IMR-90 (cell line): ENCODE data around the gene HEXD. TPM values are rescaled to one million over a fixed set of nuclear protein-coding genes. Genes with fewer than 3 reads are reported as not detected.

ENCODE experiments used
- ATAC-seq: fragments of 200-7000 bp; cut with Tn5 transposase; 2 replicates; pipeline ENCODE4 v1.9.1; 2020; ENCODE audit warnings: low read depth, mild to moderate bottlenecking, moderate library complexity
- BruUV-seq: library from RNA; stranded (reverse); fragments of 400-500 nt; replicated peaks from 2 replicates; lab custom pipeline; 2021; lab: Mats Ljungman, UMichigan
- CTCF ChIA-PET: fragments of 300-600 bp; formaldehyde crosslinking; extraction: SDS; loops from one replicate; lab custom pipeline; 2021; ENCODE audit warnings: antibody characterized with exemption; lab: Yijun Ruan, JAX
- POLR2A ChIA-PET: fragments of 300-600 bp; sonication (Branson Sonifier 250); formaldehyde crosslinking; loops from one replicate; lab custom pipeline; 2022; ENCODE audit warnings: antibody characterized with exemption; ENCODE audit not compliant: unreplicated experiment; lab: Charles Lee
- DNase-seq: peaks from one replicate; pipeline ENCODE4 v3.0.0; 2013
- H2AFZ ChIP-seq: replicated peaks from 2 replicates; pipeline ENCODE3; 2013; ENCODE audit warnings: low read length, mild to moderate bottlenecking; ENCODE audit not compliant: poor library complexity
- H2AK5ac ChIP-seq: 2 replicates; pipeline ENCODE4 v1.6.1; 2013; ENCODE audit warnings: low read depth, low read length, inconsistent platforms
- H2AK9ac ChIP-seq: replicated peaks from 2 replicates; pipeline ENCODE3; 2013; ENCODE audit warnings: mild to moderate bottlenecking, low read depth, low read length, moderate library complexity; ENCODE audit not compliant: poor library complexity
- H2BK120ac ChIP-seq: 2 replicates; pipeline ENCODE4 v1.6.1; 2013; ENCODE audit warnings: low read depth, low read length, inconsistent platforms
- H2BK15ac ChIP-seq: 3 replicates; pipeline ENCODE4 v1.6.1; 2013; ENCODE audit warnings: low read depth, low read length, inconsistent platforms
- H2BK20ac ChIP-seq: 2 replicates; pipeline ENCODE4 v1.6.1; 2013; ENCODE audit warnings: low read depth, mild to moderate bottlenecking, inconsistent platforms, low read length, moderate library complexity
- H2BK5ac ChIP-seq: 2 replicates; pipeline ENCODE4 v1.6.1; 2013; ENCODE audit warnings: mild to moderate bottlenecking, low read depth, low read length, inconsistent platforms; ENCODE audit not compliant: poor library complexity, severe bottlenecking
- H3K14ac ChIP-seq: replicated peaks from 2 replicates; pipeline ENCODE4 v1.6.1; 2013; ENCODE audit warnings: low read depth, low read length, inconsistent platforms
- H3K18ac ChIP-seq: 2 replicates; pipeline ENCODE4 v1.6.1; 2013; ENCODE audit warnings: low read depth, low read length, control low read depth
- H3K23ac ChIP-seq: 2 replicates; pipeline ENCODE4 v1.6.1; 2013; ENCODE audit warnings: low read depth, low read length, inconsistent platforms
- H3K27ac ChIP-seq: 2 replicates; pipeline ENCODE4 v1.5.1; 2013; ENCODE audit warnings: mild to moderate bottlenecking, control low read depth, low read length; ENCODE audit not compliant: insufficient read depth
- H3K27me3 ChIP-seq: 2 replicates; pipeline ENCODE4 v1.6.1; 2013; ENCODE audit warnings: low read length; ENCODE audit not compliant: control insufficient read depth, insufficient read depth
- H3K36me3 ChIP-seq: 2 replicates; pipeline ENCODE4 v1.6.1; 2013; ENCODE audit warnings: low read length, mixed read lengths; ENCODE audit not compliant: control insufficient read depth, insufficient read depth
- H3K4ac ChIP-seq: 2 replicates; pipeline ENCODE4 v1.6.1; 2013; ENCODE audit warnings: low read depth, low read length, inconsistent platforms
- H3K4me1 ChIP-seq: 2 replicates; pipeline ENCODE4 v1.6.1; 2013; ENCODE audit warnings: low read length, mixed read lengths; ENCODE audit not compliant: control insufficient read depth, insufficient read depth
- H3K4me2 ChIP-seq: 2 replicates; pipeline ENCODE4 v1.6.1; 2013; ENCODE audit warnings: low read depth, mild to moderate bottlenecking, control low read depth, low read length, moderate library complexity
- H3K4me3 ChIP-seq: 2 replicates; pipeline ENCODE4 v1.5.1; 2013; ENCODE audit warnings: low read depth, mild to moderate bottlenecking, control low read depth, low read length, moderate library complexity; ENCODE audit not compliant: insufficient read depth
- H3K56ac ChIP-seq: 2 replicates; pipeline ENCODE4 v1.6.1; 2013; ENCODE audit warnings: low read length, inconsistent platforms; ENCODE audit not compliant: insufficient read depth; ENCODE audit errors: extremely low read depth
- H3K79me1 ChIP-seq, 2 experiments: 2 replicates each; pipeline ENCODE4 v1.6.1; 2013; ENCODE audit warnings: low read length in 2 of 2, inconsistent platforms in 1 of 2, low read depth in 1 of 2
- H3K9ac ChIP-seq: 2 replicates; pipeline ENCODE4 v1.6.1; 2013; ENCODE audit warnings: low read depth, low read length, control low read depth
- H3K9me1 ChIP-seq: 2 replicates; pipeline ENCODE4 v1.6.1; 2013; ENCODE audit warnings: low read length, inconsistent platforms; ENCODE audit not compliant: insufficient read depth
- H3K9me3 ChIP-seq: 2 replicates; pipeline ENCODE4 v1.6.1; 2013; ENCODE audit warnings: low read length; ENCODE audit not compliant: control insufficient read depth, insufficient read depth
- H4K20me1 ChIP-seq: 2 replicates; pipeline ENCODE4 v1.6.1; 2013; ENCODE audit warnings: low read length, inconsistent platforms; ENCODE audit not compliant: insufficient read depth
- H4K5ac ChIP-seq: 2 replicates; pipeline ENCODE4 v1.6.1; 2013; ENCODE audit warnings: mild to moderate bottlenecking, low read depth, low read length, control low read depth
- H4K8ac ChIP-seq, 2 experiments: 2 replicates each; pipeline ENCODE4 v1.6.1; 2013; ENCODE audit warnings: low read depth in 2 of 2, low read length in 2 of 2, control low read depth in 1 of 2, inconsistent platforms in 1 of 2
- H4K91ac ChIP-seq: 2 replicates; pipeline ENCODE4 v1.6.1; 2013; ENCODE audit warnings: low read depth, low read length, inconsistent platforms; ENCODE audit not compliant: insufficient read depth
- MAZ ChIP-seq: IDR thresholded peaks from 2 replicates; pipeline ENCODE4 v1.6.1; 2012; ENCODE audit warnings: low read depth, mild to moderate bottlenecking, low read length, improper control_type of control experiment, moderate library complexity, borderline replicate concordance
- MXI1 ChIP-seq: IDR thresholded peaks from 2 replicates; pipeline ENCODE4 v1.6.1; 2012; ENCODE audit warnings: low read depth, mild to moderate bottlenecking, low read length, moderate library complexity, borderline replicate concordance
- RAD21 ChIP-seq: IDR thresholded peaks from 2 replicates; pipeline ENCODE4 v1.6.1; 2012; ENCODE audit warnings: low read length, improper control_type of control experiment
- RCOR1 ChIP-seq: IDR thresholded peaks from 2 replicates; pipeline ENCODE4 v1.6.1; 2012; ENCODE audit warnings: mild to moderate bottlenecking, low read length, improper control_type of control experiment; ENCODE audit not compliant: insufficient replicate concordance
- SMC3 ChIP-seq: fragments of 150-350 bp; IDR thresholded peaks from 2 replicates; pipeline ENCODE4 v1.6.1; 2016; ENCODE audit warnings: low read depth, mild to moderate bottlenecking, antibody characterized with exemption, low read length, moderate library complexity
- WGBS, 2 experiments: methylation state at CpG; one replicate each; pipeline versions ENCODE4 v1.1.5 to v1.1.7; 2013; ENCODE audit warnings: missing lambda C conversion rate in 2 of 2; ENCODE audit not compliant: insufficient read length in 1 of 2; ENCODE audit errors: extremely low coverage in 2 of 2; 5-methylcytosine and 5-hydroxymethylcytosine counted together
- dilution Hi-C: fragments of 300-500 bp; cut with HindIII; formaldehyde crosslinking; loops from one replicate; pipeline ENCODE4 v1.14.3; 2018; ENCODE audit warnings: low sequenced_read_pairs; ENCODE audit not compliant: unreplicated experiment
- in situ Hi-C: fragments of 300-500 bp; cut with MboI; formaldehyde crosslinking; loops from 3 replicates; pipeline ENCODE4 v1.14.3; 2019; ENCODE audit warnings: low sequenced_read_pairs, inconsistent platforms, mixed read lengths
- intact Hi-C: fragments of 100-400 bp; cut with micrococcal nuclease; formaldehyde crosslinking; loops from 2 replicates; pipeline ENCODE4 v1.10.0; 2022
- polyA plus RNA-seq, 3 experiments: library from polyadenylated mRNA; depleted of rRNA; stranded (reverse); fragments of >200 nt; gene quantifications; 2 replicates each; pipeline ENCODE4 v1.2.3, GENCODE V29; 2012; ENCODE audit warnings: low replicate concordance in 1 of 3
- total RNA-seq: library from RNA; depleted of rRNA; stranded (reverse); fragments of >200 nt; gene quantifications from 2 replicates; pipeline ENCODE4 v1.2.3, GENCODE V29; 2012

The HEXD gene
- total and polyA plus RNA-seq, 2 of the 4 experiments (the other 2 are of a cell fraction) = 3.8 to 9.5 TPM

GRCh38 chr17:82435103-82435502 lies 17.0 kb downstream of the HEXD start:
- peak; percentile 32 for DNase-seq
- intact Hi-C loops (no loop called here), in situ Hi-C loops (no loop called here), dilution Hi-C loops (no loop called here)
- Histone ChIP-seq H3K27ac (no peak overlapping the region), H3K9me3 (no peaks in the 10 kb centered on the region), H2AK9ac (peak overlapping the region; percentile 72), H3K9me1 (no peaks in the 10 kb centered on the region), H3K4me1 (peaks cover 3% of the 10 kb centered on the region), H3K14ac (no peak overlapping the region), H2BK120ac (no peak overlapping the region), H3K56ac (no peak overlapping the region), H4K91ac (no peak overlapping the region), H2BK15ac (no peak overlapping the region), H3K9ac (no peak overlapping the region), H4K5ac (no peak overlapping the region), H3K79me1 (no peaks in the 10 kb centered on the region), H3K36me3 (peaks cover 2% of the 10 kb centered on the region), H3K4ac (no peak overlapping the region), H2BK5ac (no peak overlapping the region), H2AFZ (no peak overlapping the region), H3K4me2 (no peak overlapping the region), H4K20me1 (no peaks in the 10 kb centered on the region), H3K4me3 (no peak overlapping the region), H3K27me3 (no peaks in the 10 kb centered on the region), H3K23ac (no peak overlapping the region), H2AK5ac (no peak overlapping the region), H3K18ac (no peak overlapping the region), H2BK20ac (no peak overlapping the region), H4K8ac (no peak overlapping the region)
- peak; percentile 66 for ATAC-seq
- BruUV-seq = no TSS peak
- 66% methylated on average over 6 of the region's 12 CpGs; no CpG with 5 or more reads in 1 of the 2 experiments for WGBS, 2 experiments
- CTCF ChIA-PET = no interaction called here
- TF ChIP-seq MAZ (no peak), RAD21 (no peak), SMC3 (no peak), RCOR1 (peak; percentile 67), MXI1 (no peak)
- POLR2A ChIA-PET = no interaction called here
